Measurements from ENCODE around the gene LIMCH1.

DNA sequence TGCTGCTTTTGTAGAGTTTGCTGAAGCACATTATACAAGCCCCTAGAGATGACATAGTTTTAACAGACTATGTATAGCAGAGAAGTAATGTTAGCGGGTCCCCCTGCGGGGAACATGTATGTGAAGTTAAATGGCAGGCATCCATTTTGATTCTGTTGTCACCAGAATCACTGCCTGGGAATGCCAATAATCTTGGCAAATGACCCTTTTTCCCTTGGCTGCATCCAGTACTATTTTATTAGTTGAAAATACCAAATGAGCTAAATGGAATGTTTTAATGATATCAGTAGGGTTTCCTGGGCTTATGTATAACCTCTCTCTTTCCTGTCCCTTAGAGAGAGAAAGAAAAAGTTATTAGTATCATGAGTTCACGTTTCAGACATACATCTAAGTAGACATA, 93.6 kb downstream of the LIMCH1 start:
- TF ChIP-seq EZH2 (IDR thresholded peaks at IDR 0.05; ENCODE audit: borderline replicate concordance) (no peak), EZH2phosphoT487 (IDR thresholded peaks at IDR 0.05; ENCODE audit: low read depth, severe bottlenecking, unreplicated experiment) (no peak)
- TF ChIP-seq, protein P1, sequence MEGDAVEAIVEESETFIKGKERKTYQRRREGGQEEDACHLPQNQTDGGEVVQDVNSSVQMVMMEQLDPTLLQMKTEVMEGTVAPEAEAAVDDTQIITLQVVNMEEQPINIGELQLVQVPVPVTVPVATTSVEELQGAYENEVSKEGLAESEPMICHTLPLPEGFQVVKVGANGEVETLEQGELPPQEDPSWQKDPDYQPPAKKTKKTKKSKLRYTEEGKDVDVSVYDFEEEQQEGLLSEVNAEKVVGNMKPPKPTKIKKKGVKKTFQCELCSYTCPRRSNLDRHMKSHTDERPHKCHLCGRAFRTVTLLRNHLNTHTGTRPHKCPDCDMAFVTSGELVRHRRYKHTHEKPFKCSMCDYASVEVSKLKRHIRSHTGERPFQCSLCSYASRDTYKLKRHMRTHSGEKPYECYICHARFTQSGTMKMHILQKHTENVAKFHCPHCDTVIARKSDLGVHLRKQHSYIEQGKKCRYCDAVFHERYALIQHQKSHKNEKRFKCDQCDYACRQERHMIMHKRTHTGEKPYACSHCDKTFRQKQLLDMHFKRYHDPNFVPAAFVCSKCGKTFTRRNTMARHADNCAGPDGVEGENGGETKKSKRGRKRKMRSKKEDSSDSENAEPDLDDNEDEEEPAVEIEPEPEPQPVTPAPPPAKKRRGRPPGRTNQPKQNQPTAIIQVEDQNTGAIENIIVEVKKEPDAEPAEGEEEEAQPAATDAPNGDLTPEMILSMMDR (IDR thresholded peaks at IDR 0.05; ENCODE audit: poor library complexity), result no peak

Measured in hepatocyte (in vitro differentiated cells).